Calu3 (cell line): ENCODE measurements around the gene MIPOL1. TPM values are rescaled to one million over a fixed set of nuclear protein-coding genes. Genes with fewer than 3 reads are reported as not detected.

Experiments used
- BruUV-seq: library from RNA; stranded (reverse); fragments of 400-500 nt; replicated peaks from 2 replicates; lab custom pipeline; 2021; lab: Mats Ljungman, UMichigan
- CTCF ChIA-PET: fragments of 300-600 bp; sonication (Branson Sonifier 250); formaldehyde crosslinking; loops from one replicate; lab custom pipeline; 2022; ENCODE audit warnings: antibody characterized with exemption; lab: Charles Lee
- DNase-seq: peaks from one replicate; pipeline ENCODE4 v3.0.0; 2022
- H3K27ac Mint-ChIP-seq: one replicate; pipeline ENCODE4 v1.8.0; 2022; ENCODE audit warnings: mixed read lengths; ENCODE audit not compliant: unreplicated experiment
- H3K27me3 Mint-ChIP-seq: one replicate; pipeline ENCODE4 v1.8.0; 2022; ENCODE audit warnings: mixed read lengths; ENCODE audit not compliant: unreplicated experiment
- H3K36me3 Mint-ChIP-seq: one replicate; pipeline ENCODE4 v1.8.0; 2022; ENCODE audit warnings: mild to moderate bottlenecking, moderate library complexity, mixed read lengths; ENCODE audit not compliant: insufficient read depth, unreplicated experiment
- H3K4me1 Mint-ChIP-seq: one replicate; pipeline ENCODE4 v1.8.0; 2022; ENCODE audit warnings: mild to moderate bottlenecking, low read depth, mixed read lengths; ENCODE audit not compliant: unreplicated experiment
- H3K4me3 Mint-ChIP-seq: one replicate; pipeline ENCODE4 v1.8.0; 2022; ENCODE audit warnings: mild to moderate bottlenecking, low read depth, moderate library complexity, mixed read lengths; ENCODE audit not compliant: unreplicated experiment
- H3K9me3 Mint-ChIP-seq: one replicate; pipeline ENCODE4 v1.8.0; 2022; ENCODE audit warnings: low read depth, mixed read lengths; ENCODE audit not compliant: unreplicated experiment
- CTCF ChIP-seq: fragments of 200-600 bp; IDR thresholded peaks from one replicate; pipeline ENCODE4 v1.8.0; 2022; ENCODE audit warnings: antibody characterized with exemption; ENCODE audit not compliant: unreplicated experiment
- intact Hi-C: fragments of 100-400 bp; cut with micrococcal nuclease; formaldehyde crosslinking; loops from one replicate; pipeline ENCODE4 v1.10.0; 2022; ENCODE audit not compliant: unreplicated experiment
- total RNA-seq: library from RNA; stranded (reverse); gene quantifications from 2 replicates; pipeline ENCODE4 v1.2.3, GENCODE V29; 2022

Gene MIPOL1
- total RNA-seq, 1 experiment from 2014 or later: 27.2 TPM

GRCh38 chr14:37483672-37484071 is 285.9 kb downstream of the MIPOL1 start:
- no TSS peak for BruUV-seq
- H3K4me3 Mint-ChIP-seq: no peak overlapping the region
- no peak overlapping the region for H3K27ac Mint-ChIP-seq
- H3K27me3 Mint-ChIP-seq: no peaks in the 10 kb centered on the region
- intact Hi-C loops: no loop called here
- no peak for DNase-seq
- CTCF ChIA-PET: interaction anchor here (0.6 to 0.7 kb wide), 2 partner anchors 27 to 81 kb away, joined by 4 to 5 read pairs; no protein-coding TSS in a partner anchor
- no peak for TF ChIP-seq CTCF
- H3K4me1 Mint-ChIP-seq: no peaks in the 10 kb centered on the region
- H3K36me3 Mint-ChIP-seq: no peaks in the 10 kb centered on the region
- H3K9me3 Mint-ChIP-seq: peaks cover 6% of the 10 kb centered on the region

GRCh38 chr14:37490607-37491006 is 292.9 kb downstream of the MIPOL1 start:
- H3K4me3 Mint-ChIP-seq: no peak overlapping the region
- DNase-seq: no peak
- intact Hi-C loops: loop anchor here (5.0 kb wide), 2 partner anchors 38 to 72 kb away; no protein-coding TSS in a partner anchor
- peaks cover 4% of the 10 kb centered on the region for H3K9me3 Mint-ChIP-seq
- peaks cover 5% of the 10 kb centered on the region for H3K36me3 Mint-ChIP-seq
- BruUV-seq: no TSS peak
- H3K4me1 Mint-ChIP-seq: peaks cover 30% of the 10 kb centered on the region
- TF ChIP-seq CTCF: no peak
- no peak overlapping the region for H3K27ac Mint-ChIP-seq
- H3K27me3 Mint-ChIP-seq: no peaks in the 10 kb centered on the region
- CTCF ChIA-PET: no interaction called here

GRCh38 chr14:37491076-37491475 is 293.3 kb downstream of the MIPOL1 start:
- Mint-ChIP-seq H3K9me3 (peaks cover 4% of the 10 kb centered on the region), H3K27ac (no peak overlapping the region), H3K27me3 (no peaks in the 10 kb centered on the region), H3K36me3 (peaks cover 5% of the 10 kb centered on the region), H3K4me1 (peaks cover 30% of the 10 kb centered on the region), H3K4me3 (no peak overlapping the region)
- DNase-seq: no peak
- no peak for TF ChIP-seq CTCF
- BruUV-seq: no TSS peak
- intact Hi-C loops: loop anchor here (5.0 kb wide), 2 partner anchors 39 to 71 kb away; no protein-coding TSS in a partner anchor
- CTCF ChIA-PET: no interaction called here

- Mint-ChIP-seq H3K27me3 (no peaks in the 10 kb centered on the region), H3K27ac (peak overlapping the region; percentile 89), H3K4me3 (no peak overlapping the region), H3K9me3 (no peaks in the 10 kb centered on the region), H3K4me1 (peaks cover 30% of the 10 kb centered on the region), H3K36me3 (peaks cover 5% of the 10 kb centered on the region)
- intact Hi-C loops: loop anchor here (2.0 to 5.0 kb wide), 4 partner anchors 41 to 71 kb away; no protein-coding TSS in a partner anchor
- CTCF ChIA-PET: no interaction called here
- DNase-seq: no peak
- BruUV-seq: no TSS peak
- no peak for TF ChIP-seq CTCF
Observed at GRCh38 chr14:37493606-37494005, 295.9 kb downstream of the MIPOL1 start.
